ENCODE results near the gene SLC37A4. TPM values are rescaled to one million over a fixed set of nuclear protein-coding genes. Genes with fewer than 3 reads are reported as not detected.

The SLC37A4 gene
- total and polyA plus RNA-seq, 2 donors (not counting 3 experiments of a cell fraction or from before 2014, with no cell fraction given), result 21.5 to 36.5 TPM

DNA sequence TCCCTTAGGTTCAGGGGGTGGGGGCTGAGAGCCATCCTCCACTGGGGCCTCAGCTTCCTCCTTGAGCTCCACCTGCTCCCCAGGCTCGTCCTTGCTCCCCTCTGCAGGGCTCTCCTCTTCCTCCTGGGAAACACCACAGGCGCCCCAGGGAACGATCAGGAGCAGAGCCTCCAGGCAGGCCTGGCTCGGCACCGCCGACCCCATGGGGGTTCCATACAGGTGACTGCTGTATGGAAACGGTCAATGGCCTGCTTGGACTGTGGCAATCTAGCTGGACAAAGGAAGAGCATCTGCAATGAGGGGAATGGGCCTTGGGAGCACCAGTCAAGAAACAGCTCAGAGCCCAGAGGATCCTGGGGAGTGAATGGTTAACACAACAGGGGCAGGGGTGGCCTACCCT lies 18.4 kb upstream of the SLC37A4 start:
- BruUV-seq (replicated peaks), result no TSS peak
- no peaks in the 10 kb centered on the region for H4K20me1 ChIP-seq (replicated peaks; ENCODE audit: control insufficient read depth, extremely low read depth, insufficient read depth, low read length)
- no peaks in the 10 kb centered on the region for H3K9me1 ChIP-seq (replicated peaks; ENCODE audit: control insufficient read depth, extremely low read depth, insufficient read depth, low read length)
- intact Hi-C loops (cut with micrococcal nuclease), result no loop called here
- H3K4me2 ChIP-seq (ENCODE audit: insufficient read depth, low read length), result no peak overlapping the region
- no peaks in the 10 kb centered on the region for H3K79me2 ChIP-seq (ENCODE audit: control insufficient read depth, insufficient read depth, low read length)
- no peak overlapping the region for H2AFZ ChIP-seq (ENCODE audit: low read depth, low read length)
- no peaks in the 10 kb centered on the region for H3K9me3 ChIP-seq (replicated peaks; ENCODE audit: control insufficient read depth, insufficient read depth, low read length)
- CTCF ChIA-PET, result interaction anchor here (0.8 kb wide), 1 partner anchor 258 kb away, joined by 3 read pairs; no protein-coding TSS in a partner anchor
- FAIRE-seq (no peak), DNase-seq (ENCODE audit: low read depth, low spot score) (no peak)
- POLR2A ChIA-PET, result no interaction called here
- no peaks in the 10 kb centered on the region for H3K4me1 ChIP-seq (ENCODE audit: control insufficient read depth, extremely low read depth, insufficient read depth, low read length)
- dilution Hi-C loops (cut with MboI; ENCODE audit: extremely low pct_ligation_motif_present, low sequenced_read_pairs), result no loop called here
- no peaks in the 10 kb centered on the region for H3K27me3 ChIP-seq (ENCODE audit: control insufficient read depth in 2 of 2, insufficient read depth in 2 of 2, low read length in 2 of 2)
- no peak overlapping the region for H3K27ac ChIP-seq (ENCODE audit: insufficient read depth, low read depth, low read length)
- H3K36me3 ChIP-seq (ENCODE audit: control insufficient read depth in 2 of 2, extremely low read depth in 1 of 2, insufficient read depth in 2 of 2, low read length in 2 of 2), result peaks cover 26 to 74% of the 10 kb centered on the region in 2 experiments
- H3K4me3 ChIP-seq (replicated peaks in 1 of 3; ENCODE audit: insufficient read depth in 1 of 3, low read depth in 1 of 3, low read length in 3 of 3), result no peak overlapping the region
- TF ChIP-seq JUN (IDR thresholded peaks at IDR 0.05; ENCODE audit: borderline replicate concordance, insufficient read depth, insufficient read length, low read depth) (no peak), POLR2A (IDR thresholded peaks at IDR 0.05; ENCODE audit: low read depth, low read length) (no peak), EZH2 (IDR thresholded peaks at IDR 0.05; ENCODE audit: borderline replicate concordance, low read depth, low read length, severe bottlenecking) (no peak), FOS (IDR thresholded peaks at IDR 0.05; ENCODE audit: borderline replicate concordance, insufficient read depth, low read length) (no peak), GATA2 (IDR thresholded peaks at IDR 0.05; ENCODE audit: insufficient read depth, insufficient read length, low read depth, low read length) (no peak), POLR2AphosphoS5 (IDR thresholded peaks at IDR 0.05; ENCODE audit: insufficient read depth, low read depth, low read length) (no peak), MYC (IDR thresholded peaks at IDR 0.05; ENCODE audit: low read depth, low read length) (no peak)
- TF ChIP-seq, protein P1, sequence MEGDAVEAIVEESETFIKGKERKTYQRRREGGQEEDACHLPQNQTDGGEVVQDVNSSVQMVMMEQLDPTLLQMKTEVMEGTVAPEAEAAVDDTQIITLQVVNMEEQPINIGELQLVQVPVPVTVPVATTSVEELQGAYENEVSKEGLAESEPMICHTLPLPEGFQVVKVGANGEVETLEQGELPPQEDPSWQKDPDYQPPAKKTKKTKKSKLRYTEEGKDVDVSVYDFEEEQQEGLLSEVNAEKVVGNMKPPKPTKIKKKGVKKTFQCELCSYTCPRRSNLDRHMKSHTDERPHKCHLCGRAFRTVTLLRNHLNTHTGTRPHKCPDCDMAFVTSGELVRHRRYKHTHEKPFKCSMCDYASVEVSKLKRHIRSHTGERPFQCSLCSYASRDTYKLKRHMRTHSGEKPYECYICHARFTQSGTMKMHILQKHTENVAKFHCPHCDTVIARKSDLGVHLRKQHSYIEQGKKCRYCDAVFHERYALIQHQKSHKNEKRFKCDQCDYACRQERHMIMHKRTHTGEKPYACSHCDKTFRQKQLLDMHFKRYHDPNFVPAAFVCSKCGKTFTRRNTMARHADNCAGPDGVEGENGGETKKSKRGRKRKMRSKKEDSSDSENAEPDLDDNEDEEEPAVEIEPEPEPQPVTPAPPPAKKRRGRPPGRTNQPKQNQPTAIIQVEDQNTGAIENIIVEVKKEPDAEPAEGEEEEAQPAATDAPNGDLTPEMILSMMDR (IDR thresholded peaks at IDR 0.05; ENCODE audit: extremely low read depth in 1 of 2, insufficient read depth in 1 of 2, low read depth in 1 of 2, low read length in 2 of 2), result no peak
- TF ChIP-seq, protein P2, sequence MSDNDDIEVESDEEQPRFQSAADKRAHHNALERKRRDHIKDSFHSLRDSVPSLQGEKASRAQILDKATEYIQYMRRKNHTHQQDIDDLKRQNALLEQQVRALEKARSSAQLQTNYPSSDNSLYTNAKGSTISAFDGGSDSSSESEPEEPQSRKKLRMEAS (IDR thresholded peaks at IDR 0.05; ENCODE audit: insufficient read depth, insufficient read length), result no peak
- no peak overlapping the region for H3K9ac ChIP-seq (replicated peaks; ENCODE audit: extremely low read depth, insufficient read depth, low read length)

Data from endothelial cell of umbilical vein (primary cell).